Gastroesophageal sphincter (tissue), 3 donors: ENCODE measurements around the gene ZDHHC11.

Experiments used
- POLR2A ChIP-seq, 2 donors: fragments of 450-650 bp; IDR thresholded peaks; one replicate each; pipeline ENCODE4 v1.6.1; 2017; ENCODE audit warnings: antibody characterized with exemption in 2 of 2, mild to moderate bottlenecking in 2 of 2, moderate library complexity in 1 of 2
- TF ChIP-seq, protein P1 (sequence below), 4 experiments: fragments of 200-600 bp in 2 of 4; fragments of 450-650 bp in 2 of 4; sonication (generic) in 1 of 4; IDR thresholded peaks; one replicate each; pipeline ENCODE4 v1.5.1; 2017 to 2019; ENCODE audit warnings: antibody characterized with exemption in 4 of 4, mild to moderate bottlenecking in 2 of 4, moderate library complexity in 2 of 4

DNA sequence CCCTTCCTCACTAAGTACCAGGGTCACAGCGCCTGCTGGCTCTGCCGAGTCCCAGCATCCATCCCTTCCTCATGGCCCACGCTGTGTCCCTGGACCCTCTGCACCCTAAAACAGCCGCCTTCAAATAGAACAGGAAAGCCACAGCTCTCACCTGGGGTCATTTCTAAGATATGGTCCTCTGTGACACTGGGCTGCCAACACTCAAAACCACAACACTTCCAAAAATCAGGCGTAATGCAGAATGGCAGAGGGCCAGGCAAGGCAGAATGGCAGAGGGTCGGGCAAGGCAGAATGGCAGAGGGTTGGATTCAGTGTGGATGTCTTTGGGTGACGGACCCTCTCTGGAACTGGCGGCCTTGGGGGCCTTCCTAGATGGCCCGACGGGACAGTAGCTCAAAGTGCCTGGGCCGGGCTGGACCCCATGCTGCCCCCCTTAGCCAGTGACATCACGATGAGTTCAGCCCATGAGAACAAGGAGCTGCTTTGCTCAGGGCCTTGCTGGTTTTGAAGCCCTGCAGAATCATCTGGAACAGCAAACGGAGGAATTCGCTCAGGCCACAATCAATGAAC is 101.6 kb downstream of the ZDHHC11 start:
- no peak for TF ChIP-seq POLR2A (IDR thresholded peaks at IDR 0.05)
- TF ChIP-seq, protein P1, sequence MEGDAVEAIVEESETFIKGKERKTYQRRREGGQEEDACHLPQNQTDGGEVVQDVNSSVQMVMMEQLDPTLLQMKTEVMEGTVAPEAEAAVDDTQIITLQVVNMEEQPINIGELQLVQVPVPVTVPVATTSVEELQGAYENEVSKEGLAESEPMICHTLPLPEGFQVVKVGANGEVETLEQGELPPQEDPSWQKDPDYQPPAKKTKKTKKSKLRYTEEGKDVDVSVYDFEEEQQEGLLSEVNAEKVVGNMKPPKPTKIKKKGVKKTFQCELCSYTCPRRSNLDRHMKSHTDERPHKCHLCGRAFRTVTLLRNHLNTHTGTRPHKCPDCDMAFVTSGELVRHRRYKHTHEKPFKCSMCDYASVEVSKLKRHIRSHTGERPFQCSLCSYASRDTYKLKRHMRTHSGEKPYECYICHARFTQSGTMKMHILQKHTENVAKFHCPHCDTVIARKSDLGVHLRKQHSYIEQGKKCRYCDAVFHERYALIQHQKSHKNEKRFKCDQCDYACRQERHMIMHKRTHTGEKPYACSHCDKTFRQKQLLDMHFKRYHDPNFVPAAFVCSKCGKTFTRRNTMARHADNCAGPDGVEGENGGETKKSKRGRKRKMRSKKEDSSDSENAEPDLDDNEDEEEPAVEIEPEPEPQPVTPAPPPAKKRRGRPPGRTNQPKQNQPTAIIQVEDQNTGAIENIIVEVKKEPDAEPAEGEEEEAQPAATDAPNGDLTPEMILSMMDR (IDR thresholded peaks at IDR 0.05) = no peak
